RPMI8226 (cell line): ENCODE data around the gene ACTN2.

Source experiments
- DNase-seq: peaks from one replicate; pipeline ENCODE4 v3.0.0-alpha.2; 2015

ACTN2 gene

GRCh38 chr1:236744533-236744932 lies 58.2 kb downstream of the ACTN2 start:
- no peak for DNase-seq

DNA sequence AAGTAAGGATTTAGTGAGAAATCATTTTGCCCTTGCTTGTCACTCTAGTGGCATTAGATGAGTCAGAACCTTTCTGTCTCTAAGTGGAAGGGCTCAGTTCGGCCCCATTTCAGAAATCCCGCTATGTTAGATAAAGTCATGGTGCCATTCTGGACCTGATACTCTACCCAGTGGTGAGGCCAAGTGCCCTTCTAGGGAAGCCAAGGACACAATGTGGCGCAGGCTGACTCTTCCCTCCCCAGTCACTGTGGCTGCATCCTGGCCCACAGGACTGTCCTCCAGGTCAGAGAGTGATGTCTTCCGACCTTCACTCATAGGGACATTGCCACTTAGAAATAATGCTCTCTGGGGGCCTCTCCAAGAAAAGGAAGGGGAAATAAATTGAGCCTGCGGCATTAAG lies 60.5 kb downstream of the ACTN2 start:
- no peak for DNase-seq

- no peak for DNase-seq
These were observed 61.1 kb downstream of the ACTN2 start for GRCh38 chr1:236747311-236747985.

DNA sequence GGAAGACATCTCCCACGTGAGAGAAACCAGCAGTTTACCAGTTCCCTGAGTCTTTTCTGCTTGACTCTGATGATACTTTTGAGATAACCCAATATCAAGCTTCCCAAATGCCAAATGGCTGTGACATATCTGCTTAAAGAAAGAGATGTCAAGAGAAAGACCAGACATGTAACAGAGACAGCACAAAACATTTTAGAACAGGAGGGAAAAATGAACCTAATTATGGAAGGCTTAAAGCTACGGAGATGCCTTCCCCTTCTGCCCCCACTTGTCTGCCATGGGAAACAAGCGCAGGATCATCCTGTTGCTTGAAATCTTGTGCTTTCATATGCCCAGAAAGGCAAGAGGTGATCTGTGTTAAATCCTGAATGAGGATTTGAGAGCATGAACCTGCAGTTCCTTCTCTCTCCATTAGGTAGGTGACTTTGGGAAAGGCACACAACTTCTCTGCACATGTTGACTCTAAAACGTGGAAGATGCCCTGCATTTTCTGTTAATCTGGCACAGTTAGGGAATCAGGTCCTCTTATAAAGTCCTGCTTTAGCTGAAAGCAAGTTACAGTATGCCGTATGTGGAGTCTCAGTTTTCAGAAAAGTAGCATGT lies 62.1 kb downstream of the ACTN2 start:
- peak; percentile 26 for DNase-seq

- DNase-seq = no peak
These were observed 64.6 kb downstream of the ACTN2 start for GRCh38 chr1:236750928-236751327.

DNA sequence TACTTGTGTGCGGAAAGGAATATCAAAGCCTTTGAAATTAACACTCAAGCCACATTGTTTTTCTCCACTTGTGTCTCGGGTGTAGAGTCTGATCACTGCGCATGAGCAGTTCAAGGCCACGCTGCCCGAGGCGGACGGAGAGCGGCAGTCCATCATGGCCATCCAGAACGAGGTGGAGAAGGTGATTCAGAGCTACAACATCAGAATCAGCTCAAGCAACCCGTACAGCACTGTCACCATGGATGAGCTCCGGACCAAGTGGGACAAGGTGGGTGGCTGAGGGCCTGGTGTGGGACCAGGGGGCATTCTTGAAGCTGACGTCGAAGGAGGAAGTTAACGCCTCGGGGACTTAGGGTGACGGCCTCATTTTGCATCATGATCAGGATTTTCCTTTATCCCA lies 65.1 kb downstream of the ACTN2 start:
- no peak for DNase-seq

GRCh38 chr1:236751935-236752334 lies 65.6 kb downstream of the ACTN2 start:
- DNase-seq = no peak

DNA sequence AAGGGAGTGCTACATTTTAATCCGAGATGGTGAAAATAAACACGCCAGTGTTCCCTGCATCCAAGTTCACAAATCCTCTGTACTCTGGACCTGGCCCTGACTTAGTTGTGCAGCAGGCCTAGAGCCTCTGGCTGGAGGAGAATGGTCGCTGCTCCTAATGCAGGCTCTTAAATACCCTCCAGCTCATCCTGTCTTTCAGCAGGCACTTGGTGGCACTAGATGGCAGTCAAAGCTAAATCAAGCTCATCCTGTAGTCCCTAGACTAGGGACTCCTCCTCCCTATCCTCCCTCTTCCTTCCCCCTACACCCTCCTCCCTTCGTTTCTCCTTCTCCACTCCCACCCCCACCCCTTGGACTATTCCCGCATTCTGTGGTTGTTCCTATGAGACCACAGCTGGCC lies 67.2 kb downstream of the ACTN2 start:
- peak; percentile 38 for DNase-seq

GRCh38 chr1:236753964-236754363 lies 67.7 kb downstream of the ACTN2 start:
- no peak for DNase-seq

DNA sequence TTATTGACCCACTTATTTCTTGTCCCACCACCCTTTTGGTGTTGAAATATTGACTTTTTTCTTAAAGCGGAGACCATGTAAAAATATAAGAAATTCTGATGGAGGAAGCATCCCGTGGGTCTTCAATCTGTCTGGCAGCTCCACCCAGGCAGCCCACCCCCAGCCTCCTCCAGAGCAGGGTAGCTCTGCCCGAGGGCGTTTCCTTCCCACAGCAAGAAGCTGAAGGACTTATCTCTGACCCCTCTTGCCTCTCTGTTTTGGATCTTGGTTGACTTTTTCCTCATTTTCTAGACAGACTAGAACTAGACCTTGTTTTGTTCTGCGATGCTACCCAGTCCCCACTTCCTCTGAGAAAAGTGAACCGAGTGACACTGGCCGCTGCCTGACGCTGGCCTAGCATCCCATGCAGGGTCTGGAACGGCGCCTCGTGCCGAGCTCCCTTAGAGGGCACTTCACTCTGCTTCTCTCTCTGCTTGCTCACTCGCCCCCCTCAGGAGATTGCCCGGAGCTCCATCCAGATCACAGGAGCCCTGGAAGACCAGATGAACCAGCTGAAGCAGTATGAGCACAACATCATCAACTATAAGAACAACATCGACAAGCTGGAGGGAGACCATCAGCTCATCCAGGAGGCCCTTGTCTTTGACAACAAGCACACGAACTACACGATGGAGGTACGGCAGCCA lies 68.4 kb downstream of the ACTN2 start:
- DNase-seq = no peak

- DNase-seq = no peak
These were observed 71.3 kb downstream of the ACTN2 start for GRCh38 chr1:236757640-236758039.

GRCh38 chr1:236759252-236759859 lies 73.1 kb downstream of the ACTN2 start:
- peak; percentile 64 for DNase-seq

- DNase-seq = no peak
These were observed 74.2 kb downstream of the ACTN2 start for GRCh38 chr1:236760480-236760879.

- DNase-seq = no peak
These were observed 74.7 kb downstream of the ACTN2 start for GRCh38 chr1:236760986-236761385.

DNA sequence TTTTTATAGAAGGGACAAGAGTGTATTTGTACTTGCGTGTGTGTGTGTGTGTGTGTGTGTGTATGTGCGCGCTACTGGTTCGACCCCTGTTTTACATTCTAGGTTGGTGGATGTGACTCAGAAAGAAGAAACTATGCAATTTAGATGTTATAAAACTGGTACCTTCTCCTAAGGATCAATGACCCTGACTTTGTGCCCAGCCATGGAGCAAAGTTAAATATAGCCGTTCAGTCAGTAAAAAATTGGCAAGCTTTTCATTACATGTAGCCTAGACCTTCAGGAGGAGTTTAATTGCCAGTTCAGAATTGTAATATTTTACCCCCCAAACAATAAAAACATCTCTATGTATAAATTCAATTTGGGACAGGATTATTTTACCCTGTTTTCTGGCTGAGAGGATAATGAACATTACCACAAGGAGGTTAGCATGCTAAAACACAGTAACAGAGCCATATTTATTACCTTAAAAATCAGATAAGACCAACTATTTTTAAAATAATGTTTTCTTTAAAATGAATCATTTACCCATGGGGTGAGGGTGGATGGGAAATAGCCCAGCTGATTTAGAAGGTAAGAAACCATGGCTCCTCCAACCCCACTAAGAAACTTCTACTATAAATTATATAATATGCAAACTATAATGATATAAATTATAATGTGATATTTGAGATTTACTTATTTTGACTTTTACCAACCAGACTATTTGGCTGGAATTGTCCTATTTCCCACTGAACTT lies 75.3 kb downstream of the ACTN2 start:
- no peak for DNase-seq

DNA sequence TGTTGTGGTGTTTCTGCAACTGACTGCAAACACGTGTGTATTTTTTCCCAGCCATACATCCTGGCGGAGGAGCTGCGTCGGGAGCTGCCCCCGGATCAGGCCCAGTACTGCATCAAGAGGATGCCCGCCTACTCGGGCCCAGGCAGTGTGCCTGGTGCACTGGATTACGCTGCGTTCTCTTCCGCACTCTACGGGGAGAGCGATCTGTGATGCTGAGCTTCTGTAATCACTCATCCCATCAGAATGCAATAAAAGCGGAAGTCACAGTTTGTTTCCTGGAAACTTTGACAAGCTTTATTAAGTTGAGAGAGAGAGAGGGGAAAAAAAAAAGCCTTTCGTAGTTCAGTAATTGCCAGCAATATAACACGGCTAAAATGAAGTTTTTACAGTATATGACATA lies 76.1 kb downstream of the ACTN2 start:
- no peak for DNase-seq

DNA sequence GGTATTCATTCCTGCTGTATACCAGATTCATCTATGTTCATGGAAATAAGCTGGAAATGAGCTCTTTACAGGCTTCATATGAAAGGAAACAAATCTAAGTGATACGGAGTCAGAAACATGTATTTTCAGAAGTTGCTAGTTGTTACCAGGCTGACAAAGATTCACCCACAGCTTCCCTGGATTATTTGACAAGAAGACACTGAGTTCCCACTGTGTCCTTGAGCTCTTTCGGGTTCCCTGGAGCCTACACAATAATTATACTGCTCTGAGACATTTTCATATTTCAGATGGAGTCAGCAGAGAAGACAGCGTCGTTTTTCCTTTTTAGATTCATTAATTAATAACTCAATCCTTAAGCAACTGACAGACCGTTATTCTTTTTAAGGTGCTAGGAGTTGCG lies 79.5 kb downstream of the ACTN2 start:
- no peak for DNase-seq

GRCh38 chr1:236766506-236766905 lies 80.2 kb downstream of the ACTN2 start:
- no peak for DNase-seq

DNA sequence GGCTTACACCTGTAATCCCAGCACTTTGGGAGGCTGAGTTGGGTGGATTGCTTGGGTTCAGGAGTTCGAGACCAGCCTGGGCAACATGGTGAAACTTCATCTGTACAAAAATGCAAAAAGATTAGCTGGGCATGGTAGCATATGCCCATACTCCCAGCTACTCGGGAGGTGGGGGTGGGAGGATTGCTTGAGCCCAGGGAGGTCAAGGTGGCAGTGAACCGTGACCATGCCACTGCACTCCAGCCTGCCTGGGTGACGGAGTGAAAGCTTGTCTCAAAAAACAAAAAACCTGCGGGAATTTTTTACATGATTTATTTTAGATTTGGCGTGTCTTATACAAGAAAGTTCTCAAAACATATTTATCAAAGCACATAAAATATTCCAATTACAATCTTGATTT lies 81.0 kb downstream of the ACTN2 start:
- DNase-seq = no peak

DNA sequence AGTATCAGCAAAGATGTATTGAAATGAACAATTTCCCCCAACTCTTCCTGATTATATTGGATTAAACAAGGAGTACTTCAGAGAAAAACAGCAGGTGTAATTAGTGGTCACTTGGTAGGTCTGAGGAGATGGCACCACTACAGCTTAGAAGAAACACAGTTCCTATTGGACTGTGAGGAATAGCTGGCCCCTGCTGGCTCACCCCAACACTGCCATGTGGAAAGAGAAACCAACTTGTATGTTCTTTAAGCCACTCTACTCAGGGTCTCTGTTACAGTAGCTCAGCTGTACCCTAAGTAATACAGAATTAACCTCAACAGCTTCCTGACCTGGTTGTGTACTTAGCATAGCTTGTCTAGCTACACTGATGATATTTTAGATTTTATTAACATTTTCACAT lies 82.3 kb downstream of the ACTN2 start:
- no peak for DNase-seq

- DNase-seq = no peak
These were observed 87.6 kb downstream of the ACTN2 start for GRCh38 chr1:236773919-236774318.

- no peak for DNase-seq
These were observed 88.6 kb downstream of the ACTN2 start for GRCh38 chr1:236774926-236775325.

- DNase-seq = no peak
These were observed 93.0 kb downstream of the ACTN2 start for GRCh38 chr1:236779312-236779711.
